Measurements from ENCODE around the gene KCNH2. TPM values are rescaled to one million over a fixed set of nuclear protein-coding genes. Genes with fewer than 3 reads are reported as not detected.

Gene KCNH2
- total and polyA plus RNA-seq, 12 donors: 1.1 to 18.7 (median 5.0) TPM

- DNase-seq: peak; percentile 64 to 75 (median 71)
- intact Hi-C loops (cut with DNase I): no loop called here
- Histone ChIP-seq H3K4me1 (replicated peaks in 1 of 2) (no peaks in the 10 kb centered on the region), H3K4me3 (peak overlapping the region in 1 of 4 donors; percentile 38), H3K9me3 (replicated peaks in 1 of 3) (no peaks in the 10 kb centered on the region), H3K27ac (peak overlapping the region in 1 of 5 donors; percentile 71), H3K36me3 (replicated peaks in 1 of 2) (no peaks in the 10 kb centered on the region), H3K27me3 (peaks cover 2% of the 10 kb centered on the region)
- peak; percentile 52 to 75 (median 70) for TF ChIP-seq CTCF (IDR thresholded peaks at IDR 0.05)
- no peak for TF ChIP-seq POLR2A (IDR thresholded peaks at IDR 0.05)
- WGBS, 4 donors: 34 to 50% (median 37%) methylated on average over 13 to 40 of the region's 40 CpGs
These were observed 30.6 kb upstream of the KCNH2 start for GRCh38 chr7:151008511-151009323.

GRCh38 chr7:151008143-151008510 lies 30.0 kb upstream of the KCNH2 start:
- peak overlapping the region in 1 of 5 donors; percentile 71 for H3K27ac ChIP-seq
- DNase-seq: peak in 2 of 7 donors; percentile 37 to 49
- WGBS, 4 donors: 36 to 46% (median 40%) methylated on average over 11 of the region's 11 CpGs
- H3K27me3 ChIP-seq: no peaks in the 10 kb centered on the region
- H3K4me3 ChIP-seq: peak overlapping the region in 1 of 4 donors; percentile 38
- intact Hi-C loops (cut with DNase I): no loop called here
- H3K36me3 ChIP-seq (replicated peaks in 1 of 2): no peaks in the 10 kb centered on the region
- TF ChIP-seq CTCF (IDR thresholded peaks at IDR 0.05) (no peak), POLR2A (IDR thresholded peaks at IDR 0.05) (no peak)
- H3K9me3 ChIP-seq (replicated peaks in 1 of 3): no peaks in the 10 kb centered on the region
- no peaks in the 10 kb centered on the region for H3K4me1 ChIP-seq (replicated peaks in 1 of 2)

GRCh38 chr7:151007469-151007898 lies 29.4 kb upstream of the KCNH2 start:
- TF ChIP-seq CTCF (IDR thresholded peaks at IDR 0.05) (no peak), POLR2A (IDR thresholded peaks at IDR 0.05) (no peak)
- Histone ChIP-seq H3K27ac (peak overlapping the region in 2 of 5 donors; percentile 12 to 63), H3K9me3 (replicated peaks in 1 of 3) (no peaks in the 10 kb centered on the region), H3K4me1 (replicated peaks in 1 of 2) (no peaks in the 10 kb centered on the region), H3K4me3 (no peak overlapping the region), H3K27me3 (no peaks in the 10 kb centered on the region), H3K36me3 (replicated peaks in 1 of 2) (no peaks in the 10 kb centered on the region)
- intact Hi-C loops (cut with DNase I): no loop called here
- WGBS, 4 donors: 42 to 75% (median 64%) methylated on average over 6 to 7 of the region's 7 CpGs
- DNase-seq: no peak

GRCh38 chr7:151006590-151007300 lies 28.6 kb upstream of the KCNH2 start:
- 77 to 94% (median 86%) methylated on average over 2 to 23 of the region's 23 CpGs for WGBS, 4 donors
- intact Hi-C loops (cut with DNase I): no loop called here
- Histone ChIP-seq H3K4me1 (replicated peaks in 1 of 2) (no peaks in the 10 kb centered on the region), H3K9me3 (replicated peaks in 1 of 3) (no peaks in the 10 kb centered on the region), H3K4me3 (no peak overlapping the region), H3K27me3 (no peaks in the 10 kb centered on the region), H3K36me3 (replicated peaks in 1 of 2) (no peaks in the 10 kb centered on the region), H3K27ac (peak overlapping the region in 1 of 5 donors; percentile 63)
- TF ChIP-seq CTCF (IDR thresholded peaks at IDR 0.05): no peak
- TF ChIP-seq POLR2A (IDR thresholded peaks at IDR 0.05): no peak
- DNase-seq: no peak

Measured in adrenal gland (tissue), 12 donors.